ENCODE results near the gene PRKAG2. TPM values are rescaled to one million over a fixed set of nuclear protein-coding genes. Genes with fewer than 3 reads are reported as not detected.

The PRKAG2 gene
- total RNA-seq, 2 experiments from 2014 or later, result 39.3 to 42.3 TPM

- no peaks in the 10 kb centered on the region for H3K27me3 ChIP-seq (ENCODE audit: control insufficient read depth in 1 of 2, insufficient read depth in 2 of 2, low read length in 2 of 2)
- peaks cover 30% of the 10 kb centered on the region for H3K4me1 ChIP-seq (ENCODE audit: insufficient read depth, low read length)
- H3K9me3 ChIP-seq (ENCODE audit: control insufficient read depth in 1 of 2, insufficient read depth in 1 of 2, low read length in 2 of 2), result no peaks in the 10 kb centered on the region
- intact Hi-C loops (cut with DNase I, micrococcal nuclease), result no loop called here
- no peaks in the 10 kb centered on the region for H3K9me3 Mint-ChIP-seq
- H3K27ac ChIP-seq (ENCODE audit: low read depth in 1 of 2, low read length in 2 of 2), result no peak overlapping the region
- CTCF ChIA-PET, result no interaction called here
- H3K36me3 ChIP-seq (ENCODE audit: insufficient read depth, low read length), result no peaks in the 10 kb centered on the region
- H3K4me1 Mint-ChIP-seq (ENCODE audit: low read depth), result peaks cover 20% of the 10 kb centered on the region
- DNase-seq (no peak), ATAC-seq (ENCODE audit: poor library complexity) (no peak)
- no peak overlapping the region for H3K4me3 ChIP-seq (ENCODE audit: low read length)
- POLR2A ChIA-PET, result no interaction called here
- H3K36me3 Mint-ChIP-seq (ENCODE audit: low read depth), result peaks cover 13% of the 10 kb centered on the region
- H3K4me3 Mint-ChIP-seq, result no peak overlapping the region
- H3K27ac Mint-ChIP-seq, result no peak overlapping the region
- no peak for TF ChIP-seq CTCF (IDR thresholded peaks at IDR 0.05)
- H3K27me3 Mint-ChIP-seq, result no peaks in the 10 kb centered on the region
These were observed 43.2 kb downstream of the PRKAG2 start for GRCh38 chr7:151833691-151834090.

GRCh38 chr7:151833213-151833651 lies 43.7 kb downstream of the PRKAG2 start:
- Histone ChIP-seq H3K4me1 (ENCODE audit: insufficient read depth, low read length) (peaks cover 25% of the 10 kb centered on the region), H3K4me3 (ENCODE audit: low read length) (no peak overlapping the region), H3K36me3 (ENCODE audit: insufficient read depth, low read length) (no peaks in the 10 kb centered on the region), H3K9me3 (ENCODE audit: control insufficient read depth in 1 of 2, insufficient read depth in 1 of 2, low read length in 2 of 2) (no peaks in the 10 kb centered on the region), H3K27ac (ENCODE audit: low read depth in 1 of 2, low read length in 2 of 2) (no peak overlapping the region), H3K27me3 (ENCODE audit: control insufficient read depth in 1 of 2, insufficient read depth in 2 of 2, low read length in 2 of 2) (no peaks in the 10 kb centered on the region)
- H3K27me3 Mint-ChIP-seq, result no peaks in the 10 kb centered on the region
- ATAC-seq (ENCODE audit: poor library complexity) (no peak), DNase-seq (no peak)
- H3K27ac Mint-ChIP-seq, result no peak overlapping the region
- no peak for TF ChIP-seq CTCF (IDR thresholded peaks at IDR 0.05)
- no peaks in the 10 kb centered on the region for H3K9me3 Mint-ChIP-seq
- H3K4me1 Mint-ChIP-seq (ENCODE audit: low read depth), result peaks cover 20% of the 10 kb centered on the region
- ChIA-PET POLR2A (no interaction called here), CTCF (no interaction called here)
- peaks cover 13% of the 10 kb centered on the region for H3K36me3 Mint-ChIP-seq (ENCODE audit: low read depth)
- no peak overlapping the region for H3K4me3 Mint-ChIP-seq
- intact Hi-C loops (cut with DNase I, micrococcal nuclease), result no loop called here

- Mint-ChIP-seq H3K27ac (no peak overlapping the region), H3K4me1 (ENCODE audit: low read depth) (peaks cover 20% of the 10 kb centered on the region), H3K27me3 (no peaks in the 10 kb centered on the region), H3K36me3 (ENCODE audit: low read depth) (peaks cover 15% of the 10 kb centered on the region), H3K9me3 (no peaks in the 10 kb centered on the region), H3K4me3 (no peak overlapping the region)
- H3K4me1 ChIP-seq (ENCODE audit: insufficient read depth, low read length), result peaks cover 20% of the 10 kb centered on the region
- H3K4me3 ChIP-seq (ENCODE audit: low read length), result no peak overlapping the region
- POLR2A ChIA-PET, result no interaction called here
- CTCF ChIA-PET, result no interaction called here
- H3K9me3 ChIP-seq (ENCODE audit: control insufficient read depth in 1 of 2, insufficient read depth in 1 of 2, low read length in 2 of 2), result no peaks in the 10 kb centered on the region
- no peak for ATAC-seq (ENCODE audit: poor library complexity)
- TF ChIP-seq CTCF (IDR thresholded peaks at IDR 0.05), result no peak
- intact Hi-C loops (cut with DNase I, micrococcal nuclease), result no loop called here
- H3K36me3 ChIP-seq (ENCODE audit: insufficient read depth, low read length), result no peaks in the 10 kb centered on the region
- H3K27me3 ChIP-seq (ENCODE audit: control insufficient read depth in 1 of 2, insufficient read depth in 2 of 2, low read length in 2 of 2), result no peaks in the 10 kb centered on the region
- DNase-seq, result no peak
- no peak overlapping the region for H3K27ac ChIP-seq (ENCODE audit: low read depth in 1 of 2, low read length in 2 of 2)
These were observed 44.3 kb downstream of the PRKAG2 start for GRCh38 chr7:151832656-151833055.
